ENCODE results near the gene NUP133.

- TF ChIP-seq POLR2A (IDR thresholded peaks at IDR 0.05) (no peak), CTCF (IDR thresholded peaks at IDR 0.05) (no peak), POLR2AphosphoS5 (IDR thresholded peaks at IDR 0.05) (no peak)
Measured at GRCh38 chr1:229432905-229433304, 75.2 kb downstream of the NUP133 start.
